ENCODE results near the gene BTN1A1.
A peak's percentile ranks its signal among the peaks of the same experiment; 100 is the strongest.
"Not testable (repeated sequence)": the region's sequence is repeated elsewhere in the genome, so short reads cannot be mapped to it uniquely, and the experiment has no call there.

The BTN1A1 gene

GRCh38 chr6:26476896-26477295 lies 23.2 kb upstream of the BTN1A1 start:
- DNase-seq = no peak

- no peak for DNase-seq
Measured at GRCh38 chr6:26477426-26477825, 22.7 kb upstream of the BTN1A1 start.

GRCh38 chr6:26478100-26478984 lies 21.8 kb upstream of the BTN1A1 start:
- DNase-seq = no peak

GRCh38 chr6:26478985-26479278 lies 21.2 kb upstream of the BTN1A1 start:
- DNase-seq = no peak

GRCh38 chr6:26482338-26482737 lies 17.8 kb upstream of the BTN1A1 start:
- no peak for DNase-seq

- DNase-seq = no peak
Measured at GRCh38 chr6:26483727-26484126, 16.4 kb upstream of the BTN1A1 start.

GRCh38 chr6:26484161-26484560 lies 15.9 kb upstream of the BTN1A1 start:
- DNase-seq = no peak

- no peak for DNase-seq
Measured at GRCh38 chr6:26485112-26485780, 14.9 kb upstream of the BTN1A1 start.

GRCh38 chr6:26486358-26486757 lies 13.7 kb upstream of the BTN1A1 start:
- DNase-seq = no peak

GRCh38 chr6:26487466-26487865 lies 12.6 kb upstream of the BTN1A1 start:
- no peak for DNase-seq

GRCh38 chr6:26489996-26490964 lies 9.8 kb upstream of the BTN1A1 start:
- no peak for DNase-seq

- no peak for DNase-seq
Measured at GRCh38 chr6:26491604-26492003, 8.5 kb upstream of the BTN1A1 start.

- peak in 1 of 2 experiments; percentile 31 for DNase-seq
Measured at GRCh38 chr6:26493258-26493657, 6.8 kb upstream of the BTN1A1 start.

GRCh38 chr6:26494117-26494516 lies 6.0 kb upstream of the BTN1A1 start:
- DNase-seq = no peak

- no peak for DNase-seq
Measured at GRCh38 chr6:26495281-26495680, 4.8 kb upstream of the BTN1A1 start.

GRCh38 chr6:26497610-26498009 lies 2.5 kb upstream of the BTN1A1 start:
- DNase-seq = no peak

GRCh38 chr6:26501482-26501986 lies 1.4 kb downstream of the BTN1A1 start:
- no peak for DNase-seq

- no peak for DNase-seq
Measured at GRCh38 chr6:26502165-26502564, 2.1 kb downstream of the BTN1A1 start.

- no peak for DNase-seq
Measured at GRCh38 chr6:26502626-26503025, 2.5 kb downstream of the BTN1A1 start.

- no peak for DNase-seq
Measured at GRCh38 chr6:26507658-26508057, 7.6 kb downstream of the BTN1A1 start.

GRCh38 chr6:26511033-26511432 lies 10.9 kb downstream of the BTN1A1 start:
- DNase-seq = not testable (repeated sequence)

GRCh38 chr6:26514984-26515383 lies 14.9 kb downstream of the BTN1A1 start:
- no peak for DNase-seq
